K562 (cell line): ENCODE measurements around the gene SALL3. TPM values are rescaled to one million over a fixed set of nuclear protein-coding genes. Genes with fewer than 3 reads are reported as not detected.

Experiments
- ATAC-seq: fragments of 200-7000 bp; cut with Tn5 transposase; 3 replicates; pipeline ENCODE4 v1.9.1; 2020; ENCODE audit warnings: moderate library complexity
- BruUV-seq: library from RNA; stranded (reverse); fragments of 400-500 nt; replicated peaks from 2 replicates; lab custom pipeline; 2021; lab: Mats Ljungman, UMichigan
- CTCF ChIA-PET: fragments of 300-600 bp; formaldehyde crosslinking; extraction: SDS; loops from one replicate; lab custom pipeline; 2021; ENCODE audit warnings: low intra/inter-chr PET ratio; lab: Yijun Ruan, JAX
- POLR2A ChIA-PET: fragments of 300-600, 350-650 bp; sonication (Branson Sonifier 250); formaldehyde crosslinking; extraction: SDS; loops from one replicate; lab custom pipeline; 2021; ENCODE audit warnings: antibody characterized with exemption, inconsistent platforms; lab: Yijun Ruan, JAX
- DNase-seq, 4 experiments: peaks; one replicate each; pipeline versions ENCODE4 v3.0.0 to v3.0.0-alpha.2; 2011 to 2018; ENCODE audit warnings: low spot score in 3 of 4, mixed read lengths in 3 of 4; ENCODE audit errors: extremely low read depth in 1 of 4
- FAIRE-seq: peaks from 2 replicates; lab custom pipeline; 2011; peaks lifted over from hg19 to GRCh38; lab: Jason Lieb, UNC
- H2AFZ ChIP-seq: 2 replicates; pipeline ENCODE4 v1.6.0; 2011; ENCODE audit warnings: low read depth, low read length, control low read depth, inconsistent platforms
- H3K27ac ChIP-seq: fragments of 200-600 bp; 3 replicates; pipeline ENCODE4 v1.8.0; 2011; ENCODE audit warnings: low read depth, mild to moderate bottlenecking, control low read depth, inconsistent platforms, low read length, moderate library complexity, mixed read lengths; ENCODE audit errors: extremely low read depth
- H3K27me3 ChIP-seq, 2 experiments: fragments of 300-600 bp in 1 of 2; 2 replicates in 1 of 2; 3 replicates in 1 of 2; pipeline versions ENCODE4 v1.6.0 to v1.8.0; 2011; ENCODE audit warnings: inconsistent platforms in 2 of 2, low read length in 2 of 2, mild to moderate bottlenecking in 1 of 2, mixed read lengths in 1 of 2, moderate library complexity in 1 of 2; ENCODE audit not compliant: control insufficient read depth in 2 of 2, insufficient read depth in 2 of 2
- H3K36me3 ChIP-seq: fragments of 300-600 bp; 3 replicates; pipeline ENCODE4 v1.8.0; 2011; ENCODE audit warnings: mild to moderate bottlenecking, low read length, inconsistent platforms; ENCODE audit not compliant: control insufficient read depth, insufficient read depth
- H3K4me1 ChIP-seq, 2 experiments: fragments of 200-600 bp in 1 of 2; replicated peaks in 1 of 2; 2 replicates in 1 of 2; 3 replicates in 1 of 2; pipeline versions ENCODE4 v1.5.1 to v1.8.0; 2011; ENCODE audit warnings: inconsistent platforms in 2 of 2, low read length in 2 of 2, mild to moderate bottlenecking in 1 of 2, mixed read lengths in 1 of 2, moderate library complexity in 1 of 2; ENCODE audit not compliant: control insufficient read depth in 2 of 2, insufficient read depth in 2 of 2
- H3K4me2 ChIP-seq: 2 replicates; pipeline ENCODE4 v1.6.1; 2011; ENCODE audit warnings: low read length, control low read depth, inconsistent platforms, mixed read lengths; ENCODE audit not compliant: insufficient read depth
- H3K4me3 ChIP-seq: fragments of 200-600 bp; sonication (generic), shearing (Covaris generic); 2 replicates; pipeline ENCODE4 v1.5.1; 2016; ENCODE audit warnings: control low read depth, inconsistent platforms
- H3K79me2 ChIP-seq: fragments of 200-600 bp; 3 replicates; pipeline ENCODE4 v1.8.0; 2011; ENCODE audit warnings: low read length, inconsistent platforms; ENCODE audit not compliant: control insufficient read depth, insufficient read depth
- H3K9ac ChIP-seq, 2 experiments: 2 replicates each; pipeline versions ENCODE4 v1.6.0 to v1.6.1; 2011; ENCODE audit warnings: low read depth in 2 of 2, low read length in 2 of 2, control low read depth in 1 of 2, inconsistent platforms in 1 of 2, mild to moderate bottlenecking in 1 of 2, mixed read lengths in 1 of 2; ENCODE audit not compliant: insufficient read depth in 1 of 2
- H3K9me1 ChIP-seq: one replicate; pipeline ENCODE4 v1.6.0; 2011; ENCODE audit warnings: inconsistent platforms, mild to moderate bottlenecking, low read length, moderate library complexity; ENCODE audit not compliant: control insufficient read depth, insufficient read depth
- H3K9me3 ChIP-seq: replicated peaks from 2 replicates; pipeline ENCODE4 v1.5.1; 2011; ENCODE audit warnings: low read depth, low read length, inconsistent platforms; ENCODE audit not compliant: control insufficient read depth, insufficient read depth
- H4K20me1 ChIP-seq: replicated peaks from 2 replicates; pipeline ENCODE4 v1.6.1; 2011; ENCODE audit warnings: low read length, inconsistent platforms, mixed read lengths; ENCODE audit not compliant: control insufficient read depth, insufficient read depth
- ETS2 ChIP-seq: IDR thresholded peaks from 2 replicates; pipeline ENCODE4 v1.6.1; 2016; ENCODE audit warnings: borderline replicate concordance, missing genetic modification characterization, mild to moderate bottlenecking, moderate library complexity, missing compliant biosample characterization; ENCODE audit not compliant: poor library complexity, severe bottlenecking
- ID3 ChIP-seq, 2 experiments: fragments of 250-450 bp in 1 of 2; fragments of 450-650 bp in 1 of 2; sonication (Bioruptor Pico) in 1 of 2; IDR thresholded peaks; 2 replicates each; pipeline versions ENCODE4 v1.6.1 to v1.8.0; 2016 to 2021; ENCODE audit warnings: mild to moderate bottlenecking in 2 of 2, moderate library complexity in 2 of 2, missing compliant biosample characterization in 1 of 2, missing genetic modification characterization in 1 of 2
- IFI16 ChIP-seq: fragments of 250-450 bp; sonication (Bioruptor Pico); IDR thresholded peaks from 2 replicates; pipeline ENCODE4 v2.1.2; 2022; ENCODE audit warnings: mild to moderate bottlenecking, inconsistent platforms
- MCM5 ChIP-seq: fragments of 450-650 bp; IDR thresholded peaks from 2 replicates; pipeline ENCODE4 v1.6.1; 2016; ENCODE audit warnings: low read depth
- NR2C2 ChIP-seq, 2 experiments: fragments of 200-800 bp in 1 of 2; sonication (Bioruptor generic) in 1 of 2; sonication (generic) in 1 of 2; formaldehyde crosslinking in 1 of 2; IDR thresholded peaks; 2 replicates each; pipeline versions ENCODE4 v1.6.1 to v1.8.0; 2016 to 2022; ENCODE audit warnings: mild to moderate bottlenecking in 1 of 2, missing compliant biosample characterization in 1 of 2, missing genetic modification characterization in 1 of 2, missing genetic modification reagents in 1 of 2
- PYGO2 ChIP-seq: fragments of 450-650 bp; IDR thresholded peaks from 2 replicates; pipeline ENCODE4 v1.6.1; 2016; ENCODE audit warnings: mild to moderate bottlenecking, missing genetic modification characterization, moderate library complexity, missing compliant biosample characterization
- SNRNP70 ChIP-seq: fragments of 200-400 bp; formaldehyde crosslinking; optimal IDR thresholded peaks from 2 replicates; pipeline ENCODE3; 2017; ENCODE audit warnings: low read depth, low read length
- SUPT5H ChIP-seq: fragments of 450-650 bp; IDR thresholded peaks from 2 replicates; pipeline ENCODE4 v1.6.1; 2016
- TAF1 ChIP-seq: IDR thresholded peaks from 2 replicates; pipeline ENCODE4 v1.6.1; 2011; ENCODE audit warnings: mild to moderate bottlenecking, low read length, moderate library complexity; ENCODE audit not compliant: insufficient read depth, control insufficient read depth, severe bottlenecking; ENCODE audit errors: extremely low read depth
- TFAP4 ChIP-seq: sonication (generic); formaldehyde crosslinking; IDR thresholded peaks from 2 replicates; pipeline ENCODE4 v1.8.0; 2022; ENCODE audit warnings: missing genetic modification reagents, mild to moderate bottlenecking, moderate library complexity, borderline replicate concordance
- THAP7 ChIP-seq: fragments of 250-450 bp; sonication (Bioruptor Pico); IDR thresholded peaks from 2 replicates; pipeline ENCODE4 v1.5.0; 2021
- WHSC1 ChIP-seq: IDR thresholded peaks from one replicate; pipeline ENCODE4 v1.6.1; 2012; ENCODE audit warnings: low read length, control low read depth, inconsistent platforms
- ZFP36 ChIP-seq: fragments of 150-350 bp; IDR thresholded peaks from 2 replicates; pipeline ENCODE4 v1.6.1; 2018; ENCODE audit warnings: low read length, low read depth; ENCODE audit not compliant: partially characterized antibody
- WGBS: fragments of 100-300 bp; shearing (Covaris generic); methylation state at CpG from one replicate; pipeline ENCODE4 v1.1.6; 2016; ENCODE audit warnings: low coverage, mixed read lengths; ENCODE audit not compliant: insufficient coverage; ENCODE audit errors: missing lambda C conversion rate; 5-methylcytosine and 5-hydroxymethylcytosine counted together
- in situ Hi-C: fragments of 300-500 bp; cut with MboI; formaldehyde crosslinking; loops from 4 replicates; pipeline ENCODE4 v1.15.0; 2018; ENCODE audit warnings: inconsistent platforms, mixed read lengths
- intact Hi-C: fragments of 100-400 bp; cut with micrococcal nuclease; formaldehyde crosslinking; loops from 2 replicates; pipeline ENCODE4 v1.14.2; 2022
- polyA plus RNA-seq, 8 experiments: library from polyadenylated mRNA; depleted of rRNA in 4 of 8; stranded (reverse) in 5 of 8; unstranded in 3 of 8; fragments of >200 nt; fragmentation: Nextera tagmentation in 2 of 8; fragmentation: Illumina TruSeq in 1 of 8; extraction: Ambion mirVana in 2 of 8; extraction: Trizol in 1 of 8; gene quantifications; 2 replicates each; pipeline versions ENCODE4 v1.2.1 to v1.2.3, GENCODE V29; 2011 to 2014; ENCODE audit warnings: inconsistent platforms in 1 of 8, missing spikeins in 1 of 8
- total RNA-seq, 7 experiments: library from RNA; depleted of rRNA in 6 of 7; stranded (reverse); fragments of >200 nt in 6 of 7; fragmentation: Illumina TruSeq in 2 of 7; extraction: Trizol in 2 of 7; gene quantifications; 2 replicates each; pipeline versions ENCODE4 v1.2.1 to v1.2.3, GENCODE V29; 2011 to 2021; ENCODE audit warnings: low replicate concordance in 1 of 7

The SALL3 gene
- total and polyA plus RNA-seq, 9 of the 15 experiments (the other 6 are each of a cell fraction or from before 2014, with no cell fraction given) = not detected

GRCh38 chr18:78953566-78953965 is 26.1 kb upstream of the SALL3 start:
- in situ Hi-C loops (no loop called here), intact Hi-C loops (no loop called here)
- no peaks in the 10 kb centered on the region for H4K20me1 ChIP-seq
- no peak for TF ChIP-seq ZFP36
- TF ChIP-seq MCM5 = no peak
- no peak for TF ChIP-seq PYGO2 (tag)
- no peak for TF ChIP-seq SUPT5H
- no peak for FAIRE-seq
- no peaks in the 10 kb centered on the region for H3K4me1 ChIP-seq
- H3K9ac ChIP-seq = no peak overlapping the region
- H3K27me3 ChIP-seq = peaks cover 0 to 24% of the 10 kb centered on the region in 2 experiments; a peak in 2 of 5 replicates
- no peak for DNase-seq
- no peak for ATAC-seq
- POLR2A ChIA-PET = interaction anchor here (1.1 kb wide), 1 partner anchor 46 kb away, joined by 3 read pairs; no protein-coding TSS in a partner anchor
- no peaks in the 10 kb centered on the region for H3K36me3 ChIP-seq
- H3K9me3 ChIP-seq = no peaks in the 10 kb centered on the region
- H3K27ac ChIP-seq = no peak overlapping the region
- WGBS = 0% methylated on average over 8 of the region's 17 CpGs
- CTCF ChIA-PET = no interaction called here
- H3K4me3 ChIP-seq = no peak overlapping the region
- H3K4me2 ChIP-seq = no peak overlapping the region
- no TSS peak for BruUV-seq
- no peaks in the 10 kb centered on the region for H3K9me1 ChIP-seq
- H2AFZ ChIP-seq = no peak overlapping the region
- H3K79me2 ChIP-seq = no peaks in the 10 kb centered on the region

- intact Hi-C loops = no loop called here
- no peak for TF ChIP-seq THAP7 (CRISPR knock-in tag)
- TF ChIP-seq TAF1 = no peak
- no peak for TF ChIP-seq NR2C2 (CRISPR knock-in tag; IDR thresholded peaks at IDR 0.05)
- TF ChIP-seq NR2C2 (tag; IDR thresholded peaks at IDR 0.05) = no peak
- TF ChIP-seq TFAP4 = no peak
- TF ChIP-seq IFI16 (CRISPR knock-in tag) = no peak
- TF ChIP-seq SNRNP70 = no peak
- no peak for TF ChIP-seq ID3 (CRISPR knock-in tag; IDR thresholded peaks at IDR 0.05)
- TF ChIP-seq ID3 (tag; IDR thresholded peaks at IDR 0.05) = no peak
- no peak for TF ChIP-seq ETS2 (tag)
- TF ChIP-seq WHSC1 = no peak
Observed at GRCh38 chr18:78955051-78955450, 24.6 kb upstream of the SALL3 start.

More at GRCh38 chr18:78955051-78955450, 24.6 kb upstream of the SALL3 start:
- no peak for DNase-seq
- H3K9me3 ChIP-seq = no peaks in the 10 kb centered on the region
- H3K27me3 ChIP-seq = peaks cover 0 to 11% of the 10 kb centered on the region in 2 experiments; a peak in 1 of 5 replicates
- no peak overlapping the region for H3K9ac ChIP-seq
- POLR2A ChIA-PET = no interaction called here
- no peaks in the 10 kb centered on the region for H3K79me2 ChIP-seq
- no peaks in the 10 kb centered on the region for H3K4me1 ChIP-seq
- no peaks in the 10 kb centered on the region for H4K20me1 ChIP-seq
- BruUV-seq = no TSS peak
- H3K4me3 ChIP-seq = no peak overlapping the region
- WGBS = 2% methylated on average over 13 of the region's 17 CpGs
- CTCF ChIA-PET = no interaction called here
- no peaks in the 10 kb centered on the region for H3K9me1 ChIP-seq
- H3K27ac ChIP-seq = no peak overlapping the region
- H3K4me2 ChIP-seq = no peak overlapping the region
- H3K36me3 ChIP-seq = no peaks in the 10 kb centered on the region
- ATAC-seq = no peak
- in situ Hi-C loops = no loop called here
- no peak overlapping the region for H2AFZ ChIP-seq
- FAIRE-seq = no peak
